NCI-H2107 treated with DMSO at 0.1 percent for 48 hours (cell line): ENCODE data around the gene MTUS2.
A peak's percentile ranks its signal among the peaks of the same experiment; 100 is the strongest.

Experiments
- DNase-seq: peaks from one replicate; lab custom pipeline; 2025; ENCODE audit not compliant: unreplicated experiment; lab: John Stamatoyannopoulos, UW

The MTUS2 gene

GRCh38 chr13:28820099-28821051, at the start of gene MTUS2:
Gene MTUS2 (plus strand): TSS chr13:28820339.
- DNase-seq, result no peak

- DNase-seq, result no peak
Measured at GRCh38 chr13:28778308-28779215, 41.6 kb upstream of the MTUS2 start.

GRCh38 chr13:28792992-28793391, 27.1 kb upstream of the MTUS2 start:
- DNase-seq, result no peak

- DNase-seq, result peak; percentile 7
Measured at GRCh38 chr13:28794396-28794795, 25.7 kb upstream of the MTUS2 start.

GRCh38 chr13:28796938-28797257, 23.2 kb upstream of the MTUS2 start:
- no peak for DNase-seq

GRCh38 chr13:28805193-28805819, 14.8 kb upstream of the MTUS2 start:
- DNase-seq, result no peak

GRCh38 chr13:28817204-28817603, 2.9 kb upstream of the MTUS2 start:
- no peak for DNase-seq

- no peak for DNase-seq
Measured at GRCh38 chr13:28819046-28819730, 951 bp upstream of the MTUS2 start.

- DNase-seq, result no peak
Measured at GRCh38 chr13:28819735-28820098, 422 bp upstream of the MTUS2 start.

- no peak for DNase-seq
Measured at GRCh38 chr13:28822151-28822550, 2.0 kb downstream of the MTUS2 start.

GRCh38 chr13:28822801-28823200, 2.7 kb downstream of the MTUS2 start:
- no peak for DNase-seq

- no peak for DNase-seq
Measured at GRCh38 chr13:28825379-28825778, 5.2 kb downstream of the MTUS2 start.

GRCh38 chr13:28826368-28826767, 6.2 kb downstream of the MTUS2 start:
- DNase-seq, result no peak

- no peak for DNase-seq
Measured at GRCh38 chr13:28830580-28830979, 10.4 kb downstream of the MTUS2 start.

- DNase-seq, result no peak
Measured at GRCh38 chr13:28831117-28831516, 11.0 kb downstream of the MTUS2 start.

GRCh38 chr13:28837111-28837510, 17.0 kb downstream of the MTUS2 start:
- DNase-seq, result no peak

GRCh38 chr13:28843639-28844038, 23.5 kb downstream of the MTUS2 start:
- no peak for DNase-seq

GRCh38 chr13:28849441-28849840, 29.3 kb downstream of the MTUS2 start:
- DNase-seq, result no peak

- DNase-seq, result no peak
Measured at GRCh38 chr13:28850226-28850625, 30.1 kb downstream of the MTUS2 start.

- no peak for DNase-seq
Measured at GRCh38 chr13:28851422-28851821, 31.3 kb downstream of the MTUS2 start.

- no peak for DNase-seq
Measured at GRCh38 chr13:28854657-28855056, 34.5 kb downstream of the MTUS2 start.
